HG03097 (cell line): ENCODE results near the gene PDZRN4.

Experiments used
- ATAC-seq: cut with Tn5 transposase; IDR thresholded peaks from one replicate; pipeline ENCODE4 v1.9.1; 2021; ENCODE audit not compliant: unreplicated experiment, low FRiP score

Gene PDZRN4

GRCh38 chr12:41439801-41440200 lies 251.7 kb downstream of the PDZRN4 start:
- no peak for ATAC-seq

GRCh38 chr12:41441180-41441579 lies 253.1 kb downstream of the PDZRN4 start:
- no peak for ATAC-seq

GRCh38 chr12:41442896-41443295 lies 254.8 kb downstream of the PDZRN4 start:
- no peak for ATAC-seq

GRCh38 chr12:41443690-41444089 lies 255.6 kb downstream of the PDZRN4 start:
- ATAC-seq: no peak

- no peak for ATAC-seq
Observed at GRCh38 chr12:41452838-41453407, 264.8 kb downstream of the PDZRN4 start.

GRCh38 chr12:41453409-41453808 lies 265.3 kb downstream of the PDZRN4 start:
- ATAC-seq: no peak

- no peak for ATAC-seq
Observed at GRCh38 chr12:41459111-41459905, 271.2 kb downstream of the PDZRN4 start.

- no peak for ATAC-seq
Observed at GRCh38 chr12:41459906-41460214, 271.7 kb downstream of the PDZRN4 start.

GRCh38 chr12:41460906-41461305 lies 272.8 kb downstream of the PDZRN4 start:
- ATAC-seq: no peak

GRCh38 chr12:41462312-41462711 lies 274.2 kb downstream of the PDZRN4 start:
- ATAC-seq: no peak

- ATAC-seq: no peak
Observed at GRCh38 chr12:41465526-41465925, 277.4 kb downstream of the PDZRN4 start.

GRCh38 chr12:41466300-41466699 lies 278.2 kb downstream of the PDZRN4 start:
- no peak for ATAC-seq

- no peak for ATAC-seq
Observed at GRCh38 chr12:41466802-41467201, 278.7 kb downstream of the PDZRN4 start.

GRCh38 chr12:41467591-41468325 lies 279.6 kb downstream of the PDZRN4 start:
- ATAC-seq: no peak

GRCh38 chr12:41468341-41468740 lies 280.2 kb downstream of the PDZRN4 start:
- ATAC-seq: no peak

- no peak for ATAC-seq
Observed at GRCh38 chr12:41468756-41469155, 280.6 kb downstream of the PDZRN4 start.

GRCh38 chr12:41473441-41473840 lies 285.3 kb downstream of the PDZRN4 start:
- no peak for ATAC-seq

GRCh38 chr12:41474001-41474400 lies 285.9 kb downstream of the PDZRN4 start:
- no peak for ATAC-seq

- no peak for ATAC-seq
Observed at GRCh38 chr12:41476499-41477439, 288.6 kb downstream of the PDZRN4 start.

- ATAC-seq: no peak
Observed at GRCh38 chr12:41479426-41479825, 291.3 kb downstream of the PDZRN4 start.

- ATAC-seq: no peak
Observed at GRCh38 chr12:41485203-41485602, 297.1 kb downstream of the PDZRN4 start.
